HG03575 (cell line): ENCODE measurements around the gene OMP.

ENCODE experiments used
- ATAC-seq: cut with Tn5 transposase; IDR thresholded peaks from one replicate; pipeline ENCODE4 v1.9.1; 2021; ENCODE audit not compliant: unreplicated experiment, insufficient number of reproducible peaks, low FRiP score; ENCODE audit errors: extremely low read depth

The OMP gene

DNA sequence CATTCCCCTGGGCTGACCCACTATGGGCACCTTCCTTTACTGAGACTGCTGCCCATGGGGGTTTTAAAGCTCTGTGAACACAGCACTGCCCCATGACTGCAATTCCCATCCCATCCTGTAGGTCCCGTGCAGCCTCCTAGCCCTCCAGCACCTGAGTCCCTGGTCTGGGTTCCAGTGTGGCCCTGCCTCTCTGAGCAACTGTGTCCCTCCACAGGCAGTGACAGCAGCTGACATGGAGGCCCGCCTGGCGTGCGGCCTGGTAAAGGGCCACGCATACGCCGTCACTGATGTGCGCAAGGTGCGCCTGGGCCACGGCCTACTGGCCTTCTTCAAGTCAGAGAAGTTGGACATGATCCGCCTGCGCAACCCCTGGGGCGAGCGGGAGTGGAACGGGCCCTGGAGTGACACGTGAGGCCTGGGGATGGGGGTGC, 12.6 kb downstream of the OMP start:
- no peak for ATAC-seq

DNA sequence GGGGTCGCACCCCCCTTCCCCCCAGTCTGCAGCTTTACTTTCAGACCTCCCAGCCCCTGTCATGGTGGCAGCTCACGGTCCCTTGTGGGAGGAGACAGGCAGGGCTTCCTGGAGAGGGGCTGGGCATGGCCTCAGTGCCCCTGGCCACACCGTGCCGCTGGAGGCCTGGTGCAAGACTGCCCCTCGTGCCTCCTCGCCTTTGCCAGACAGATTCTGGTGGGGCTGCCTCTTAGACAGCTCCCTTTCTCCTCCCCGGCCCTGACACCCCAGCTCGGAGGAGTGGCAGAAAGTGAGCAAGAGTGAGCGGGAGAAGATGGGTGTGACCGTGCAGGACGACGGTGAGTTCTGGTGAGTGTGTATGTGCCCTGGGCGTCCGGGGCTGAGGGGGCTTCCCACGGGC, 13.3 kb downstream of the OMP start:
- no peak for ATAC-seq

DNA sequence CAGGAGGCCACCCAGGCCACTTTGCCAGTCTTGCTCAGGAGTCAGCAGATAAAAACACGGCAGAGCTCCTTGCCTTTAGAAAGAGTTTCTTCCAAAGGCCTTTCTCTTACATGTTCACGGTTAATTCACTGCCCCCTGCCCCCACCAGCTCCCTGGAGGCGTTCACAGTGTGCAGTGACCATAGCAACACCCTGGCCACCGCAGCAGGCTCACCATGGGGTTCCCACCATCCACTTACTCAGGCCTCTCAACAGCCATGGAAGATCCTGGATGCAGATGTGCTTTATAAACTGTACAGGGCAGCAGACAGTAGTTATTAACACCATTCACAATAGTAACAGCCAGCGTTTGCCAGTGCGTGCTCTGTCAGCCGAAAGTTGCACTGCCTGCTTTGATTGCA, 14.9 kb downstream of the OMP start:
- ATAC-seq: no peak

- ATAC-seq: no peak
These were observed 15.4 kb downstream of the OMP start for GRCh38 chr11:77118086-77118485.

- no peak for ATAC-seq
These were observed 16.3 kb downstream of the OMP start for GRCh38 chr11:77118971-77119370.

- no peak for ATAC-seq
These were observed 16.9 kb downstream of the OMP start for GRCh38 chr11:77119531-77119936.

- no peak for ATAC-seq
These were observed 17.9 kb downstream of the OMP start for GRCh38 chr11:77120571-77120970.

GRCh38 chr11:77121096-77121640, 18.5 kb downstream of the OMP start:
- ATAC-seq: no peak

DNA sequence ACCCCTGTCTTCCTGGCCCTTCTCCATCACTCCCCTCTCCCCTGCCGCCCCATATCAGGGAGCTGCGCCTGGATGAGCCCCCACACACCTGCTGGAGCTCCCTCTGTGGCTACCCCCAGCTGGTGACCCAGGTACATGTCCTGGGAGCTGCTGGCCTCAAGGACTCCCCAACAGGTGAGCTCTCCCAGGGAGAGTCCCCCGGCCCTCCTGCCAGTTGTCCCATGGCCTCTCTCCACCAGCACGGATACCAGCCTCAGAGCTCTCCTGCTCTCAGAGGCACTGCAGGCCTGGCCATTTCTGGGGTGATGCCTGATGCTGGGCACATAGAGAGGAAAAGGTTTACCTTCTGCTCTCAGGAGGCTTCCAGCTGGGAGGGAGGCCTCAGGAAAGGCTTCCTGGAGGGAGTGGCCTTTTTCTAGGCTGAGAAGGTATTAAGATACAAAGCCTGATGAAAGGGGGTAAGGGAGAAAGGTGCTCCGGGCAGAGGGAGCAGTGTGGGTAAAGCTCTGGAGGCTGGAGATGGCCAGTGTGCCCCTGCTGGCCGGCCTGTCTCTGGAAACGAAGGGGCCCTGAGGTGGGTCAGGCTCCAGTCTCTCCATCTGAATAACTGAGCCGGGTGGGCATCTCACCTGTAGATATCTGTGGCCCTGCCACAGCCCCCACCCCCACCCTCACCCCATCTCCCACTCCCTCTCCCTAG, 19.4 kb downstream of the OMP start:
- ATAC-seq: no peak

GRCh38 chr11:77122576-77123212, 20.1 kb downstream of the OMP start:
- ATAC-seq: no peak

DNA sequence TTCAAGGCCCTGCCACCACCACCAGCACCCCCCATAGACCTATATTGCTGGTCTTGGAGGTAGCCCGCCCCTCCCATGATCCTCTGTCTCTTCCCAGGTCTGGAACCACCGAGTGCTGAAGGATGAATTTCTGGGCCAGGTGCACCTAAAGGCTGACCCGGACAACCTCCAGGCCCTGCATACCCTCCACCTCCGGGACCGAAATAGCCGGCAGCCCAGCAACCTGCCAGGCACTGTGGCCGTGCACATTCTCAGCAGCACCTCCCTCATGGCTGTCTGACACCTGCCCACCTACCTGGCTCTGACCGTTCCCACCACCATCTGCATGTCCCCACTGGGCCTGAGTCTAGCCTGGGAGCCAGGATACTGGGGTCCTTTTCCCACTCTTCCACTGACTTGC, 21.0 kb downstream of the OMP start:
- ATAC-seq: no peak

DNA sequence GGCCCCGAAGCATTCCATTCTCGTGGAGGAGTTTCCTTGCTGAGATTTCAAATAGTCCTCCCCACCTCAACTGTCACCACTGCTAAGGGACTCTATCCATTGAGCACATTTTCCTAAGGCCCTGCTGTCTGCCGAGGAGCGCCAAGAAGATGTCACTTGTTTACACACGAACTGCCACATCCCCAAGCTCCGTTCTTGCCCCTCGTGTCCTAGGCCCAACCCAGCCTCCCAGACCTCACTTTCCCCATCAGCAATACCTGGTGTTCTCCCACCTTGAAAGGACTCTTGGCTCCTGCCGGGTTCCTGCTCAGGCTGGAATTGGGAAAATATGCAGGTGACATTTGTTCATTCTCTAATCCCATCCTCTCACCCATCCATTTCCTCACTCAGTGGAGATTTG, 21.4 kb downstream of the OMP start:
- no peak for ATAC-seq

- no peak for ATAC-seq
These were observed 21.8 kb downstream of the OMP start for GRCh38 chr11:77124488-77124887.

DNA sequence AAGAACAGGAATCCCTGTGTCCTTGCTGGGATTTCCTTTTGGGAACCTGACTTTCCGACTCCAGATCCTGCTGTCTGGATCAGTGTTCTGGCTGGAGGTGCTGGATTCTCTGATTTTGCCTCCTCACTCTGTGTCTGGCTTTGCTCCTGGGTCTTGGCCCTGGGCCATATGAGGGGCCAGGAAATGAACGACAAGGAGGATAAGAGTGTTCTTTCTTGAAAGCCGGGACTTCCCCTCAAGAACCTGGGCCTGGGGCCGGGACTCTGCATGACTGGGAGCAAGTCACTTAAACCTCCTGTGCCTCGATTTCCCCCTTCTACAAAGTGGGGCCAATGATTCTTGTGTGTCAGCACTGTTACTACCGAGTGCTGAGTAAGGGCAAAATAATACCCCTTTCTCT, 22.6 kb downstream of the OMP start:
- no peak for ATAC-seq

DNA sequence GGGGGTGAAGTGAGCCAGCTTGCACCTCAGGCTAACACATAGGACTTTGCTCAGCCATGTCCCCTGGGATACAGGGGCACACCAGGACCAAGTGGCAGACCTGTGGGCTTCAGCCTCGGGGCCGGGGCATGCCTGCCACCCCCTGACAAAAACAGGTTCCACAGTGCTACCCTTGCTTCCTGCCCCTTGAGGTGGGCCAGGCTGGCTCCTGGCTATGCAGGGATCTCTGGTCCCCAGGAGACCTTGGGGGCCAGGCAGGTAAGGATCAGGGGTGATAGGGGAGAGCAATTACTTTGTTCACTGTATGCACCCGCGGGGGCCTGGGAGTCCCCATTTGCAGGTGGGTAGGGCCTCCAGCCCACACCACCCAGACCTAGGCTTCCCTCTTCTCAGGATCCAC, 23.1 kb downstream of the OMP start:
- ATAC-seq: no peak

- ATAC-seq: no peak
These were observed 23.6 kb downstream of the OMP start for GRCh38 chr11:77126156-77126775.

- ATAC-seq: no peak
These were observed 24.2 kb downstream of the OMP start for GRCh38 chr11:77126861-77127234.

- ATAC-seq: no peak
These were observed 24.7 kb downstream of the OMP start for GRCh38 chr11:77127235-77127911.

GRCh38 chr11:77127920-77128691, 25.5 kb downstream of the OMP start, which contains the start of gene MYO7A:
MYO7A (plus strand) TSS chr11:77128246; CDS start chr11:77130635, 2,389 bp downstream.
- no peak for ATAC-seq
